Measurements from ENCODE around the gene TAF11L8. TPM values are rescaled to one million over a fixed set of nuclear protein-coding genes. Genes with fewer than 3 reads are reported as not detected.
"Not testable (repeated sequence)": the region's sequence is repeated elsewhere in the genome, so short reads cannot be mapped to it uniquely, and the experiment has no call there.

Gene TAF11L8
- total and polyA plus RNA-seq, 2 donors (not counting 1 experiment from before 2014, with no cell fraction given) = not detected

DNA sequence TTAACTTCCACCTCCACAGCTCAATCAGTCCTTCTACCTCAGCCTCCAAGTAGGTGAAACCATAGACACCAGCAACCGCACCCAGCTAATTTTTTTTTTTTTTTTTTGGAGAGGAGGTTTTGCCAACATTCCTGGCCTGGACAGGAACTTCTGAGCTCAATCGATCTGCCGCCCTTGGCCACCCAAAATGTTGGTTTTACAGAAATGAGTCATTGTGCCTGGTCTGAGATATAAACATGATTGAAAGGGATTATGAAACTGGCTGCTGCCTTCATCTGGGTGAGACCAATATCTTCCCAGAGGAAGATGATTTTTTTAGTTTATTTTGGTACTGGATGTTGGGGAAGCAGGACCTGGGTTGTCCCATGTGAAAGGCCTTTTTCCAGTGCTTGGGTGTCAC is 28.6 kb upstream of the TAF11L8 start:
- no peak overlapping the region for H3K9ac ChIP-seq (ENCODE audit: low read length)
- CTCF ChIA-PET = no interaction called here
- POLR2A ChIA-PET = no interaction called here
- no peak overlapping the region for H3K4me2 ChIP-seq (replicated peaks; ENCODE audit: low read depth, low read length, poor library complexity, severe bottlenecking)
- ATAC-seq (ENCODE audit: low read depth) (no peak), DNase-seq (no peak)
- no peaks in the 10 kb centered on the region for H3K79me2 ChIP-seq (ENCODE audit: control insufficient read depth, insufficient read depth, low read length)
- H3K9me3 ChIP-seq (ENCODE audit: control extremely low read depth in 1 of 3, control insufficient read depth in 2 of 3, insufficient read depth in 1 of 3, low read length in 2 of 3) = peaks cover 0 to 11% (median 0%) of the 10 kb centered on the region in 3 donors
- no peaks in the 10 kb centered on the region for H3K4me1 ChIP-seq (ENCODE audit: control insufficient read depth in 2 of 2, insufficient read depth in 2 of 2, low read length in 2 of 2)
- TF ChIP-seq, protein P1, sequence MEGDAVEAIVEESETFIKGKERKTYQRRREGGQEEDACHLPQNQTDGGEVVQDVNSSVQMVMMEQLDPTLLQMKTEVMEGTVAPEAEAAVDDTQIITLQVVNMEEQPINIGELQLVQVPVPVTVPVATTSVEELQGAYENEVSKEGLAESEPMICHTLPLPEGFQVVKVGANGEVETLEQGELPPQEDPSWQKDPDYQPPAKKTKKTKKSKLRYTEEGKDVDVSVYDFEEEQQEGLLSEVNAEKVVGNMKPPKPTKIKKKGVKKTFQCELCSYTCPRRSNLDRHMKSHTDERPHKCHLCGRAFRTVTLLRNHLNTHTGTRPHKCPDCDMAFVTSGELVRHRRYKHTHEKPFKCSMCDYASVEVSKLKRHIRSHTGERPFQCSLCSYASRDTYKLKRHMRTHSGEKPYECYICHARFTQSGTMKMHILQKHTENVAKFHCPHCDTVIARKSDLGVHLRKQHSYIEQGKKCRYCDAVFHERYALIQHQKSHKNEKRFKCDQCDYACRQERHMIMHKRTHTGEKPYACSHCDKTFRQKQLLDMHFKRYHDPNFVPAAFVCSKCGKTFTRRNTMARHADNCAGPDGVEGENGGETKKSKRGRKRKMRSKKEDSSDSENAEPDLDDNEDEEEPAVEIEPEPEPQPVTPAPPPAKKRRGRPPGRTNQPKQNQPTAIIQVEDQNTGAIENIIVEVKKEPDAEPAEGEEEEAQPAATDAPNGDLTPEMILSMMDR (IDR thresholded peaks at IDR 0.05) = no peak
- TF ChIP-seq EZH2 (IDR thresholded peaks at IDR 0.05; ENCODE audit: borderline replicate concordance, insufficient read depth, low read depth, low read length, poor library complexity, severe bottlenecking) = no peak
- no peaks in the 10 kb centered on the region for H3K4me1 Mint-ChIP-seq
- no peak overlapping the region for H3K4me3 ChIP-seq (ENCODE audit: control extremely low read depth in 1 of 5, extremely low read depth in 1 of 5, insufficient read depth in 1 of 5, low read depth in 2 of 5, low read length in 4 of 5)
- no peak overlapping the region for H3K27ac ChIP-seq (ENCODE audit: low read length in 2 of 2)
- intact Hi-C loops (cut with micrococcal nuclease) = no loop called here
- no peaks in the 10 kb centered on the region for H3K36me3 ChIP-seq (replicated peaks in 1 of 2; ENCODE audit: control extremely low read depth in 1 of 2, control insufficient read depth in 1 of 2, extremely low read depth in 1 of 2, insufficient read depth in 2 of 2, low read length in 1 of 2)
- peaks cover 3% of the 10 kb centered on the region for H3K9me3 Mint-ChIP-seq (ENCODE audit: insufficient read depth)
- H4K20me1 ChIP-seq (ENCODE audit: control insufficient read depth, insufficient read depth, low read length, poor library complexity, severe bottlenecking) = no peaks in the 10 kb centered on the region
- H2AFZ ChIP-seq (ENCODE audit: insufficient read depth, low read depth, low read length, poor library complexity, severe bottlenecking) = no peak overlapping the region
- H3K4me3 Mint-ChIP-seq = no peak overlapping the region
- H3K27me3 Mint-ChIP-seq = peaks cover 4% of the 10 kb centered on the region
- no peak overlapping the region for H3K27ac Mint-ChIP-seq
- H3K27me3 ChIP-seq (replicated peaks in 1 of 4; ENCODE audit: control extremely low read depth in 1 of 4, control insufficient read depth in 3 of 4, insufficient read depth in 4 of 4, low read length in 3 of 4) = no peaks in the 10 kb centered on the region
- WGBS (ENCODE audit: insufficient coverage) = 82% methylated on average over 2 of the region's 3 CpGs

DNA sequence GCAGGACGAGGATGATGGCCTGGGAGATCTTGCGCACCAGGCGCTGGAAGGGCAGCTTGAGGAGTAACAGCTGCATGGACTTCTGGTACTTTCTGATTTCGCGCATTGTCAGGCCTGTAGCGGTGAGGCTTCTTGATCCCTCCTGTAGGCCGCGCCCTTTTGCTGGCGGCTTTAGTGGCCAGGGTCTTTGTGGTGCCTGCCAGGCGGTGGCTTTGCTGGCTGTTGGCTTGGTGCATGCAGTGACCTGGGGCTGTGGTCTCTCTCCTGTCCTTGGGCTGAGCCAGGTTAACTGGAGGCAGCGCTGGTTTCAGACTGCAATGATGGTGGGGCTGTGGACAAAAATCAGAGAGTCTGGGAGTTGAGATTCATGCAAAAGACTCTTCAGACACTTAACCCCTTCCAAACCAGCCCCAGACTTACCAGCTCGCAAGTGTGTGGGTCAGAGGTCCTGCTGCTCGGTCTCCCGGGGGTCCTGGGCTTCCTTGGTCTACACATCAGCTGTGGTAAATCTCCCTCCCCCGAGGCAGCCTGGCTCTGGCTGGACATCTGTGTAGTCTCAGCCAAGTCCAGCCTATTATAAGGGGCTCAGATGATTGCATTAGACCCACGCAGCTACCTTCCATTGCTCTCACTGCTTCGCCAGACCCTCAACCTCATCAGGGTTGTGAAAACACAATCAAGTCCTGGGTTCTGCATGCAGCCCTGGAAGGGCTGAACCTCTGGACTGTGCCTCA is 24.3 kb upstream of the TAF11L8 start:
- ChIA-PET POLR2A (no interaction called here), CTCF (interaction anchor here (1.3 kb wide), 1 partner anchor 399 kb away, joined by 3 read pairs; no protein-coding TSS in a partner anchor)
- no peaks in the 10 kb centered on the region for H3K27me3 Mint-ChIP-seq
- H3K9ac ChIP-seq (ENCODE audit: low read length) = no peak overlapping the region
- ATAC-seq (ENCODE audit: low read depth) = no peak
- WGBS (ENCODE audit: insufficient coverage) = 92% methylated on average over 14 of the region's 17 CpGs
- peaks cover 3% of the 10 kb centered on the region for H3K9me3 Mint-ChIP-seq (ENCODE audit: insufficient read depth)
- TF ChIP-seq, protein P1 (IDR thresholded peaks at IDR 0.05) = no peak
- TF ChIP-seq EZH2 (IDR thresholded peaks at IDR 0.05; ENCODE audit: borderline replicate concordance, insufficient read depth, low read depth, low read length, poor library complexity, severe bottlenecking) = no peak
- H3K79me2 ChIP-seq (ENCODE audit: control insufficient read depth, insufficient read depth, low read length) = no peaks in the 10 kb centered on the region
- no peaks in the 10 kb centered on the region for H3K4me1 ChIP-seq (ENCODE audit: control insufficient read depth in 2 of 2, insufficient read depth in 2 of 2, low read length in 2 of 2)
- peaks cover 0 to 5% (median 0%) of the 10 kb centered on the region in 3 donors for H3K9me3 ChIP-seq (ENCODE audit: control extremely low read depth in 1 of 3, control insufficient read depth in 2 of 3, insufficient read depth in 1 of 3, low read length in 2 of 3)
- intact Hi-C loops (cut with micrococcal nuclease) = no loop called here
- no peak overlapping the region for H2AFZ ChIP-seq (ENCODE audit: insufficient read depth, low read depth, low read length, poor library complexity, severe bottlenecking)
- H3K4me2 ChIP-seq (replicated peaks; ENCODE audit: low read depth, low read length, poor library complexity, severe bottlenecking) = no peak overlapping the region
- no peak overlapping the region for H3K4me3 Mint-ChIP-seq
- no peaks in the 10 kb centered on the region for H3K4me1 Mint-ChIP-seq
- no peaks in the 10 kb centered on the region for H3K36me3 ChIP-seq (replicated peaks in 1 of 2; ENCODE audit: control extremely low read depth in 1 of 2, control insufficient read depth in 1 of 2, extremely low read depth in 1 of 2, insufficient read depth in 2 of 2, low read length in 1 of 2)
- H4K20me1 ChIP-seq (ENCODE audit: control insufficient read depth, insufficient read depth, low read length, poor library complexity, severe bottlenecking) = no peaks in the 10 kb centered on the region
- H3K4me3 ChIP-seq (ENCODE audit: control extremely low read depth in 1 of 5, extremely low read depth in 1 of 5, insufficient read depth in 1 of 5, low read depth in 2 of 5, low read length in 4 of 5) = no peak overlapping the region
- no peak for DNase-seq
- no peak overlapping the region for H3K27ac ChIP-seq (ENCODE audit: low read length in 2 of 2)
- H3K27ac Mint-ChIP-seq = no peak overlapping the region
- no peaks in the 10 kb centered on the region for H3K27me3 ChIP-seq (replicated peaks in 1 of 4; ENCODE audit: control extremely low read depth in 1 of 4, control insufficient read depth in 3 of 4, insufficient read depth in 4 of 4, low read length in 3 of 4)

DNA sequence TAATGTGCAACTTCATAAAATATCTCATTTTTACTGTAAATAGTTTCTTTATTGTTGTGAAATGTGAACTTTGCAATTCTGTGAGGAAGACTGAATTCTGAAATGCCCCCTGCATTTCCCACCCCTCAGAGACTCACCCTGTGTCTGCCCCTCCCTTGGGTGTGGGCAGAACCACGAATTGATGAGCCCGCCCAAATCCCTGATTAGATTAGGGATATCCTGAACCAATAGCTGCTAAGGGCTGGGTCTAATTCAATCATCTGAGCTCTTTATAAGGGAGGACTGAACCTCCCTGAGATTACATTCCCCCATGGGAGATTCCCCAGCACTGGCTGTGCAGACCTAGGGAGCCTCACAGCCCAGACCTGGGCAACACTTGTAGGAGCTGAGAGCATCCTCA is 19.3 kb upstream of the TAF11L8 start, which contains the start of gene TAF11L12:
TSS of gene TAF11L12 (plus strand) at position 301 of the 400 bp plus-strand sequence.
- H4K20me1 ChIP-seq (ENCODE audit: control insufficient read depth, insufficient read depth, low read length, poor library complexity, severe bottlenecking); H3K4me1 ChIP-seq (ENCODE audit: control insufficient read depth in 2 of 2, insufficient read depth in 2 of 2, low read length in 2 of 2); H2AFZ ChIP-seq (ENCODE audit: insufficient read depth, low read depth, low read length, poor library complexity, severe bottlenecking); H3K79me2 ChIP-seq (ENCODE audit: control insufficient read depth, insufficient read depth, low read length); ATAC-seq (ENCODE audit: low read depth); H3K9ac ChIP-seq (ENCODE audit: low read length); H3K27ac Mint-ChIP-seq; H3K4me3 Mint-ChIP-seq; H3K27me3 ChIP-seq (replicated peaks in 1 of 4; ENCODE audit: control extremely low read depth in 1 of 4, control insufficient read depth in 3 of 4, insufficient read depth in 4 of 4, low read length in 3 of 4); H3K27me3 Mint-ChIP-seq; intact Hi-C loops (cut with micrococcal nuclease); H3K4me2 ChIP-seq (replicated peaks; ENCODE audit: low read depth, low read length, poor library complexity, severe bottlenecking); H3K9me3 Mint-ChIP-seq (ENCODE audit: insufficient read depth); CTCF ChIA-PET; H3K4me1 Mint-ChIP-seq; H3K4me3 ChIP-seq (ENCODE audit: control extremely low read depth in 1 of 5, extremely low read depth in 1 of 5, insufficient read depth in 1 of 5, low read depth in 2 of 5, low read length in 4 of 5); H3K36me3 ChIP-seq (replicated peaks in 1 of 2; ENCODE audit: control extremely low read depth in 1 of 2, control insufficient read depth in 1 of 2, extremely low read depth in 1 of 2, insufficient read depth in 2 of 2, low read length in 1 of 2); DNase-seq; H3K9me3 ChIP-seq (ENCODE audit: control extremely low read depth in 1 of 3, control insufficient read depth in 2 of 3, insufficient read depth in 1 of 3, low read length in 2 of 3); POLR2A ChIA-PET; H3K27ac ChIP-seq (ENCODE audit: low read length in 2 of 2): not testable (repeated sequence)
- 83% methylated on average over 2 of the region's 2 CpGs for WGBS (ENCODE audit: insufficient coverage)

Measured in B cell (primary cell).